ENCODE measurements around the gene CDH23. TPM values are rescaled to one million over a fixed set of nuclear protein-coding genes. Genes with fewer than 3 reads are reported as not detected.

The CDH23 gene
- total RNA-seq, 1 experiment from 2014 or later = 2.9 TPM

DNA sequence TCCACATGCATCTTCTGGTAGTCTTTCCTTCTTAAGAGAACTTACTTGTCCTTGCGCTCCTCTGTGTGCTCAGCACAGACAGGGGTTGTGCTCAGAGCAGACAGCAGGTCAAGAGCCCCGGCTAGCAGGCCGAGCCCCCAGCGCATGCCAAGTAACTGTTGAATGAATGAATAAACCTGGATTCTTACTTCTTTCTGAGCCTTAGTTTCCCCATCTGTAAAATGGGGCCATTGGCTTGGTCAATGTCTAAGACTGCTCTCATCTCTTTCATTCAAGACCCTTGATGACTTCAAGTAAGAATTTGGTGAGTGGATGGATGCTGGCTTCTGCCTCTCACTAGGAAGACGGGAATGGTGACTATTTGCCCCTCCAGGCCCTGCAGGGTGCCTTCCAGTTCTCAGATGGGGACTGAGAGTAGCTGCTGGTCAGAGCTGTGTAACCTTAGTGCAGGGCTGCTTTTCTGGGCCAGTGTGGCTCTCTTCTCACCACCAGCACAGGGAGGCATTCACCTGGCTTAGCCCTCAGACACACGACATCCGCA lies 78.1 kb downstream of the CDH23 start:
- ATAC-seq (no peak), DNase-seq (ENCODE audit: low spot score) (no peak)
- H3K27me3 Mint-ChIP-seq (ENCODE audit: low read depth) = no peaks in the 10 kb centered on the region
- no peaks in the 10 kb centered on the region for H3K9me3 Mint-ChIP-seq
- POLR2A ChIA-PET = no interaction called here
- TF ChIP-seq FOXP1 (CRISPR knock-in tag; IDR thresholded peaks at IDR 0.05; ENCODE audit: borderline replicate concordance) (0 out of 2 replicates have a peak, but pooled peaks have one; percentile 10), EMX1 (CRISPR knock-in tag; IDR thresholded peaks at IDR 0.05) (no peak)
- no peak overlapping the region for H3K27ac Mint-ChIP-seq
- H3K4me1 Mint-ChIP-seq = peaks cover 10% of the 10 kb centered on the region
- no peaks in the 10 kb centered on the region for H3K36me3 Mint-ChIP-seq
- CTCF ChIA-PET = interaction anchor here (0.6 to 3.7 kb wide), 37 partner anchors 9 to 234 kb away, joined by 3 to 36 read pairs (median 5); partner anchors contain the start of genes CDH23 and SLC29A3
- H3K4me3 Mint-ChIP-seq = no peak overlapping the region

DNA sequence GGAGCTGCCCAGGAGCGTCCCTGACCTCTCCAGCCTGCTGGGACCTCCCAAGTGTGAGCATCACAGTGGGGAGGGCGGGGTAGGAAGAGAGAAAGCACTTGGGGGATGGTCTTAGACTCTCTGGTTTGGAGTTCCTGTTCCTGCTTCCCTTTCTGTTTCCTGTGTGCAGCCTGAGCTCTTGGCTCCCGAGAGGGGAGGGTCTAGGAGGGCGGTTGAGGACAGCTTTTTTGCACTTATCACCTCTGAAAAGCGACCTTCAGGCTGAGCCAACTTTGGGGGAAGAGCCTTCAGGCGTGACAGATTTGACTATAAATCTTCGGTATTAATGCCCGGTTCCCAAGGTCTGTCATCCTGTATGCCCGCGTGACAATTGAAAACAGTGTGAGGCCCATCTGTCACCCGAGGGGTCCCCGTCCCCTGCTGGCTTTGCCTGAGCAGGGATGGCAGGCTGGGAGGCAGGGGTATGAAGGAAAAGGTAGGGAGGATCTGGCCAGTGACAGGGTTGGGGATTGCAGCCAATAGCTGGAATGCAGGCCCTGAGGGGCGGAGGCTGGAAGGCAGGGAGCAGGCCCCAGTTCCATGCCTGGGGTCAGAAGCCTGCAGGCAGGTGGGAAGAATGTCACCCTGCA lies 78.6 kb downstream of the CDH23 start:
- H3K27ac Mint-ChIP-seq = 0 out of 2 replicates have a peak overlapping the region, but pooled peaks have one; percentile 20
- H3K27me3 Mint-ChIP-seq (ENCODE audit: low read depth) = no peaks in the 10 kb centered on the region
- no peaks in the 10 kb centered on the region for H3K36me3 Mint-ChIP-seq
- H3K9me3 Mint-ChIP-seq = no peaks in the 10 kb centered on the region
- DNase-seq (ENCODE audit: low spot score) (peak; percentile 50), ATAC-seq (peak; percentile 92)
- TF ChIP-seq ZNF423 (CRISPR knock-in tag; IDR thresholded peaks at IDR 0.05) (peak; percentile 60; the same call in 1 of the 2 replicates), SOX15 (CRISPR knock-in tag; IDR thresholded peaks at IDR 0.05) (no peak), EMX1 (CRISPR knock-in tag; IDR thresholded peaks at IDR 0.05) (no peak), MYBL2 (CRISPR knock-in tag; IDR thresholded peaks at IDR 0.05) (no peak), TEAD1 (CRISPR knock-in tag; IDR thresholded peaks at IDR 0.05) (peak; percentile 36; the same call in 1 of the 2 replicates), ZNF232 (CRISPR knock-in tag; IDR thresholded peaks at IDR 0.05) (no peak)
- TF ChIP-seq, protein P1, sequence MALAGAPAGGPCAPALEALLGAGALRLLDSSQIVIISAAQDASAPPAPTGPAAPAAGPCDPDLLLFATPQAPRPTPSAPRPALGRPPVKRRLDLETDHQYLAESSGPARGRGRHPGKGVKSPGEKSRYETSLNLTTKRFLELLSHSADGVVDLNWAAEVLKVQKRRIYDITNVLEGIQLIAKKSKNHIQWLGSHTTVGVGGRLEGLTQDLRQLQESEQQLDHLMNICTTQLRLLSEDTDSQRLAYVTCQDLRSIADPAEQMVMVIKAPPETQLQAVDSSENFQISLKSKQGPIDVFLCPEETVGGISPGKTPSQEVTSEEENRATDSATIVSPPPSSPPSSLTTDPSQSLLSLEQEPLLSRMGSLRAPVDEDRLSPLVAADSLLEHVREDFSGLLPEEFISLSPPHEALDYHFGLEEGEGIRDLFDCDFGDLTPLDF (CRISPR knock-in tag; IDR thresholded peaks at IDR 0.05) = no peak
- peaks cover 10% of the 10 kb centered on the region for H3K4me1 Mint-ChIP-seq
- ChIA-PET POLR2A (no interaction called here), CTCF (interaction anchor here (0.6 to 3.7 kb wide), 20 partner anchors 8 to 271 kb away, joined by 3 to 36 read pairs (median 4); partner anchors contain the start of genes CDH23 and SLC29A3)
- no peak overlapping the region for H3K4me3 Mint-ChIP-seq

DNA sequence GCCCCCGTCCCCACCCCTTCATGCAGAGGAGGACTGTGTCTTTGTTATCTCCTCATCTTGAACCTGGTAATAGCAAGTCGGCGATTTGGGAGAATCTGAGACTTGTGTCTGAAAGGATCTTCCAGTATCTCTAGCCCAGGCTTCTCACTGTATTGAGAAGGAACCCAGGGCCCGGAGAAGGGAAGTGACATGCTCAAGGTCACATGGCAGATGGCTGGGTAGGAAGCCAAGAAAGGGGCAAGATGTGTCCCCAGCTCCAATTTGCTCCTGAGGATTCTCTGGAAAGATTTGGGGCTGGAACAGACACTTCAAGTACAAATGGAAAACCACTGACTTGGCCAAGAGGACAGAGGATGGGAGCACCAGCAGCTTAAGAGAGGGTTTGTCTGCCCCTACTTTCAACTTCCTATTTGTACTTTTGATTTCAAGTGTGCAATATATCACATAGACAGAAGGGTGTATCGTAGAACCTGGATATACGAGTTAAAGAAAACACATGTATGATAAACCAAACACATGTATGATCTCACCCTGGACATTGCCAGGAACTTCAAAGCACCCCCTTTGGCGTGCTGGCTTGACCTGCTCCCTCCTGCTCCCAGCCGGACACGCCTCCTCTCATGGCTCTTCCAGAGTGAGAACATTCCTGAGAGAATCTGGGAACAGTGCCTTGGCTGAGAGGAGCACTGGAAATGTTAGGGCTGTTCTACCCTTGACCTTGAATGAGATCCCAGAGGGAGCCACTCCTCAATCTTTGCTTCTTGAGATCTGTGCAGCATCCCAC lies 79.7 kb downstream of the CDH23 start:
- no peak overlapping the region for H3K4me3 Mint-ChIP-seq
- ATAC-seq (no peak), DNase-seq (ENCODE audit: low spot score) (no peak)
- POLR2A ChIA-PET = no interaction called here
- H3K27me3 Mint-ChIP-seq (ENCODE audit: low read depth) = no peaks in the 10 kb centered on the region
- H3K36me3 Mint-ChIP-seq = no peaks in the 10 kb centered on the region
- no peaks in the 10 kb centered on the region for H3K9me3 Mint-ChIP-seq
- TF ChIP-seq, protein P2, sequence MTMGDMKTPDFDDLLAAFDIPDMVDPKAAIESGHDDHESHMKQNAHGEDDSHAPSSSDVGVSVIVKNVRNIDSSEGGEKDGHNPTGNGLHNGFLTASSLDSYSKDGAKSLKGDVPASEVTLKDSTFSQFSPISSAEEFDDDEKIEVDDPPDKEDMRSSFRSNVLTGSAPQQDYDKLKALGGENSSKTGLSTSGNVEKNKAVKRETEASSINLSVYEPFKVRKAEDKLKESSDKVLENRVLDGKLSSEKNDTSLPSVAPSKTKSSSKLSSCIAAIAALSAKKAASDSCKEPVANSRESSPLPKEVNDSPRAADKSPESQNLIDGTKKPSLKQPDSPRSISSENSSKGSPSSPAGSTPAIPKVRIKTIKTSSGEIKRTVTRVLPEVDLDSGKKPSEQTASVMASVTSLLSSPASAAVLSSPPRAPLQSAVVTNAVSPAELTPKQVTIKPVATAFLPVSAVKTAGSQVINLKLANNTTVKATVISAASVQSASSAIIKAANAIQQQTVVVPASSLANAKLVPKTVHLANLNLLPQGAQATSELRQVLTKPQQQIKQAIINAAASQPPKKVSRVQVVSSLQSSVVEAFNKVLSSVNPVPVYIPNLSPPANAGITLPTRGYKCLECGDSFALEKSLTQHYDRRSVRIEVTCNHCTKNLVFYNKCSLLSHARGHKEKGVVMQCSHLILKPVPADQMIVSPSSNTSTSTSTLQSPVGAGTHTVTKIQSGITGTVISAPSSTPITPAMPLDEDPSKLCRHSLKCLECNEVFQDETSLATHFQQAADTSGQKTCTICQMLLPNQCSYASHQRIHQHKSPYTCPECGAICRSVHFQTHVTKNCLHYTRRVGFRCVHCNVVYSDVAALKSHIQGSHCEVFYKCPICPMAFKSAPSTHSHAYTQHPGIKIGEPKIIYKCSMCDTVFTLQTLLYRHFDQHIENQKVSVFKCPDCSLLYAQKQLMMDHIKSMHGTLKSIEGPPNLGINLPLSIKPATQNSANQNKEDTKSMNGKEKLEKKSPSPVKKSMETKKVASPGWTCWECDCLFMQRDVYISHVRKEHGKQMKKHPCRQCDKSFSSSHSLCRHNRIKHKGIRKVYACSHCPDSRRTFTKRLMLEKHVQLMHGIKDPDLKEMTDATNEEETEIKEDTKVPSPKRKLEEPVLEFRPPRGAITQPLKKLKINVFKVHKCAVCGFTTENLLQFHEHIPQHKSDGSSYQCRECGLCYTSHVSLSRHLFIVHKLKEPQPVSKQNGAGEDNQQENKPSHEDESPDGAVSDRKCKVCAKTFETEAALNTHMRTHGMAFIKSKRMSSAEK (CRISPR knock-in tag; IDR thresholded peaks at IDR 0.05; ENCODE audit: borderline replicate concordance) = no peak
- no peak for TF ChIP-seq JAZF1 (CRISPR knock-in tag; IDR thresholded peaks at IDR 0.05)
- no peak for TF ChIP-seq NR3C1 (CRISPR knock-in tag; conservative IDR thresholded peaks at IDR 0.05; ENCODE audit: low read depth)
- no peak for TF ChIP-seq SOX15 (CRISPR knock-in tag; IDR thresholded peaks at IDR 0.05)
- TF ChIP-seq, protein P3, sequence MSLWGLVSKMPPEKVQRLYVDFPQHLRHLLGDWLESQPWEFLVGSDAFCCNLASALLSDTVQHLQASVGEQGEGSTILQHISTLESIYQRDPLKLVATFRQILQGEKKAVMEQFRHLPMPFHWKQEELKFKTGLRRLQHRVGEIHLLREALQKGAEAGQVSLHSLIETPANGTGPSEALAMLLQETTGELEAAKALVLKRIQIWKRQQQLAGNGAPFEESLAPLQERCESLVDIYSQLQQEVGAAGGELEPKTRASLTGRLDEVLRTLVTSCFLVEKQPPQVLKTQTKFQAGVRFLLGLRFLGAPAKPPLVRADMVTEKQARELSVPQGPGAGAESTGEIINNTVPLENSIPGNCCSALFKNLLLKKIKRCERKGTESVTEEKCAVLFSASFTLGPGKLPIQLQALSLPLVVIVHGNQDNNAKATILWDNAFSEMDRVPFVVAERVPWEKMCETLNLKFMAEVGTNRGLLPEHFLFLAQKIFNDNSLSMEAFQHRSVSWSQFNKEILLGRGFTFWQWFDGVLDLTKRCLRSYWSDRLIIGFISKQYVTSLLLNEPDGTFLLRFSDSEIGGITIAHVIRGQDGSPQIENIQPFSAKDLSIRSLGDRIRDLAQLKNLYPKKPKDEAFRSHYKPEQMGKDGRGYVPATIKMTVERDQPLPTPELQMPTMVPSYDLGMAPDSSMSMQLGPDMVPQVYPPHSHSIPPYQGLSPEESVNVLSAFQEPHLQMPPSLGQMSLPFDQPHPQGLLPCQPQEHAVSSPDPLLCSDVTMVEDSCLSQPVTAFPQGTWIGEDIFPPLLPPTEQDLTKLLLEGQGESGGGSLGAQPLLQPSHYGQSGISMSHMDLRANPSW (CRISPR knock-in tag; conservative IDR thresholded peaks at IDR 0.05; ENCODE audit: low read depth) = no peak
- TF ChIP-seq, protein P4, sequence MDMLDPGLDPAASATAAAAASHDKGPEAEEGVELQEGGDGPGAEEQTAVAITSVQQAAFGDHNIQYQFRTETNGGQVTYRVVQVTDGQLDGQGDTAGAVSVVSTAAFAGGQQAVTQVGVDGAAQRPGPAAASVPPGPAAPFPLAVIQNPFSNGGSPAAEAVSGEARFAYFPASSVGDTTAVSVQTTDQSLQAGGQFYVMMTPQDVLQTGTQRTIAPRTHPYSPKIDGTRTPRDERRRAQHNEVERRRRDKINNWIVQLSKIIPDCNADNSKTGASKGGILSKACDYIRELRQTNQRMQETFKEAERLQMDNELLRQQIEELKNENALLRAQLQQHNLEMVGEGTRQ (CRISPR knock-in tag; IDR thresholded peaks at IDR 0.05) = no peak
- no peak for TF ChIP-seq NR2C2 (CRISPR knock-in tag; IDR thresholded peaks at IDR 0.05)
- no peak for TF ChIP-seq NFE2L1 (CRISPR knock-in tag; IDR thresholded peaks at IDR 0.05)
- no peak for TF ChIP-seq NFYB (CRISPR knock-in tag; conservative IDR thresholded peaks at IDR 0.05; ENCODE audit: low read depth)
- TF ChIP-seq GTF2I (CRISPR knock-in tag; conservative IDR thresholded peaks at IDR 0.05) = no peak
- no peak for TF ChIP-seq HMGA2 (CRISPR knock-in tag; IDR thresholded peaks at IDR 0.05)
- peaks cover 10% of the 10 kb centered on the region for H3K4me1 Mint-ChIP-seq
- no peak overlapping the region for H3K27ac Mint-ChIP-seq
- CTCF ChIA-PET = interaction anchor here (0.6 to 3.7 kb wide), 14 partner anchors 9 to 270 kb away, joined by 3 to 36 read pairs (median 4); partner anchors contain the start of genes CDH23 and SLC29A3

All from WTC11 (cell line).